HG03135 (cell line): Measurements from ENCODE around the gene MRPS22.

Experiments
- ATAC-seq: cut with Tn5 transposase; IDR thresholded peaks from one replicate; pipeline ENCODE4 v1.9.1; 2021; ENCODE audit warnings: mild to moderate bottlenecking, moderate library complexity; ENCODE audit not compliant: unreplicated experiment

Gene MRPS22

DNA sequence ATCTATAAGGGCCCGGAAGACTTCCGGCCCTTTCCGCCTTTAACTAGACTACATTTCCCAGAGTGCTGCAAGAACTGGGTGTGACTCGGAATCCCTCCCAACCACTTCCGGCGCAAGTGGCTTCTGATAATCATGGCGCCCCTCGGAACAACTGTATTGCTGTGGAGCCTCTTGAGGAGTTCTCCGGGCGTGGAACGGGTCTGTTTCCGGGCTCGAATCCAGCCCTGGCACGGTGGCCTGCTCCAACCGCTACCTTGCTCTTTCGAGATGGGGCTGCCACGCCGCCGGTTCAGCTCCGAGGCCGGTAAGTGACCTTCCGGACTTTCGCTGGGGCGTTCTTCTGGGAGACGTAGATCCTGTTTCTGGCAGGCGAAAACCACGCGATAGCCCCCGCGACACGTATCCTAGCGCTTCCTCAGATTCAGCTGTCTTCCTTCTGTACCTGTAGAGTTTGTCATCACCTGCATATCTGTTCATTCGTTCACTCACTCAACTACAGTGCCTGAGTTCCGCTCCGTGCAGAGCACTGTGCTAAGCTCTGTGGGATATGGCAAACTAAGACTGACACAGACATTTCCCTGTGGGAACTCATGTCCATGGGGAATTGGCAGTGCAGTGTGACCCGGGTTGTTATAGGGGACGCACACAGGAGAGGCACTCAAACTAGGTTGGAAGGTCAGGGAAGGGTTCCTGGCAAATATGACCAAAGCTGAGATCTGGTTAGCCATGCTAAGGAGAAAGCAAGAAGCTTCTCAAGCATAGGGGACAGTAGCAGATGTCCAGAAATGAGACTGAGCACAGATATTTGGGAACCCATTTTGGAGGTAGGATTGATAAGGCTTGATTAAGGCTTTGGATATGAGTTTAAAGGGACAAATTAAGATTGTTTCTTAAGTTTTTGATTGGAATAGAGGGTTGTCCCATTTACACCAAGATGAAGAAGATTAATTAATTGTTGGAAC, at the start of gene MRPS22:
MRPS22 (plus strand) TSS at position 126 of the 962 bp plus-strand sequence; CDS start at position 133, 7 bp downstream.
- peak; percentile 99 for ATAC-seq

DNA sequence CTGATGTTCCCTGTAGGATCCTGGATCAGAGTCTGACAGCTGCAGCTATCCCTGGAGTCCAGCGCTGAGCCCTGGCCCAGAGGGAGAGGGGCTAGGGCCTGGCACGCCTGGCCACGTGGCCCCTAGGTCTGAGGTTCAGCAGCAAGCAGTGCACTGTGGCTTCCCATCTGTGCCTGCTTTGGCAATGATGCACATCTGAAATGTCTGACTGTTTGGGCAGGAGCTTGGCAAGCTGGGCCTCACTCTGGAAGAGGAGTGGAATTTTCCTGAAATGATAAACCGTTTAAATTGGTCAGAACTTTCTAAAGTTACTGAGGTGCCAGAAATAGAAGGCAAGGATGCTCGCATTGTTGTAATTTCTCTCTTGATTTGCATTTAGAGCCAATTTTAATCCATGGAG, 48.8 kb upstream of the MRPS22 start:
- ATAC-seq, result no peak

DNA sequence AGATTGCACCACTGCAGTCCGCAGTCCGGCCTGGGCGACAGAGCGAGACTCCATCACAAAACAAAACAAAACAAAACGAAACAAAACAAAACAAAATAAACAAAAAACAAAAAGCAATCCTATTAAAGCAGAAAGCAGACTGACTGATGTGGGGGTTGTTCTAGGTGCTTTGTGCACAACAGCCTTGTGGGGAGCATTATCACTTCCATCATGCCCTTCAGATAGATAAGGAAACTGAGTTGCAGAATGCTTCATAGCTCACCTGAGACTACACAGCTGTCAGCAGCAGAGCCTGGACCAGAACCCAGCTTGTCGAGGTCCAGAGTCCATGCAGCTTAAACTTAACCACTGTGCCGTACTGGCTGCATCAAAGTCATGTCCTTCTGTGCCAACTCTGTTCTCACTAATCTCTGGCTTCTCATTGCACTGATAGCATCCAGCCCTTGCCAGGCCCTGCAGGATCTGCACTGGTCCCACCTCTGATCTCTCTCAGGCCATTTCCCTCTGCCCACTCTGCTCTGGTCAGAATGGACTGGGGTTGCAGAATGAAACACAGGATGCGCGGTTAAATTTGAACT, 47.6 kb upstream of the MRPS22 start:
- ATAC-seq, result no peak

DNA sequence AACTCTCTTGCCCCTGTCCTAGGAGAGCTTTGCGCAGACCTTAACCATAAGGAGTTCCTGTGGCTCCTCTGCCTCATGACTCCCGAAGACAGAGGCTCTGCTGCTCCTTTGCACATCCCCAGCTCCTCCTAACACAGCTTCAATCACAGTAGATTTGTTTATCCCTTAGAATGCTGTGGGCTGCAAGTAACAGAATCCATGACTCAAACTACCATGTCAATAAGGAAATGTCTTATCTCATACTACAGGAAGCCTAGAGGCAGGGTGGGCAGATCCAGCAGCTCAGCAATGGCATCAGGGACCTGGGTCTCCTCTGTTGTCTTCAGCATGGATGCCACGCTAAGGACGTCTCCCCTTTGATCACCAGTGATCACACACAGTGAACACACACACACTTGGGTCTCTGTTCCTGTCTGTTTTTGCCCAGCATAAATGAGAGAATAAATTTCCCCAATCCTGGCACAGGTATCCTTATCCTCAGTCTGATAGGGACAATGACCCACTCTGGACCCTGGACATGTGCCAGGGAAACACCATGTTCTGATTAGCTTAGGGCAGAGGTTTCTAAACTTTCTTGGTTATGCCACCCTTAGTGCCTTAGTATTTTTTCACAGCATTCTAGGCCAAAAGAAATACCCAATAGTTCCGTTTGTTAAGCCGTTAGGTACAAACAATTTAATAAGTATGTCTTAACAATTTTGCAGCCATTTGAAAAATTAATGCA, 46.1 kb upstream of the MRPS22 start:
- no peak for ATAC-seq

DNA sequence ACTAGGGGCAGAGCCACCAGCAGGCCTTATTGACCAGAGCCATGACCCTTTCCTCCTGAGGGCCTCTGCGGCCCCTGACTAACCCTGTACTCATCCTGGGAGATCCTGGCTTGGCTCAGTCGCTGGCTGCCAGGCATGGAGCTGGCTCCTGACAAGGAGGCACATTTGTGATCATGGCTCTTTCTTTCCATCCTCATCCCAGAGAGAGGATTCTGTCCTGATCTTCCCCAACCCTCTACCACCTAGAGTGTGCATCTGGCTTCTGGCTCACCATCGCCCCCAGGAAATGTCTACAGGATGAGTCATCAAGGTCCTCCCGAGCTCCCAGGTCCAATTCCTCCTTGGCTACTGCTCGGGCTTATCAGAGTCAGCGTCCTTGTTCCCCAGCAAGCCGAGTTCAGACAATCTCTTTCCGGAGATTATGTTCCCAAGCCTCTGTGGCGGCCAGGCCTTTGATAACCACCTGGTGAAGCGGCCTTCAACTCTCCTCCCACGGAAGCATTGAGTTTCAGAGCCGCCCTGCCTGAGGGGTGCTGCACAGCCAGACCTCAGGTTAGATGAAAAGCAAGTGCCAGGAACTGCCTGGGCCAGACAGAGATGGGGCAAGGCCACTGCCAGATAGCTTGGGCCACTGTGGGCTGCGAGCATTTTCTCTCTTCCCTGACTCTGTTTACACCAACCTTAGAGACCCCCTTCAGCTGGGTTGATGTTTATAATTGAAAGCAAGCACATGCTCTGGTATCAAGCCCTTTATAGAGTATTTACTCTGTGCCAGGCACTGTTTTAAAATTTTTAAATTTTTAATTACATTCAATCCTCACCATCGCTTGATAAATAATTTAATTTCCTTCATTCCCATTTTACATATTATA, 44.3 kb upstream of the MRPS22 start:
- ATAC-seq, result no peak

DNA sequence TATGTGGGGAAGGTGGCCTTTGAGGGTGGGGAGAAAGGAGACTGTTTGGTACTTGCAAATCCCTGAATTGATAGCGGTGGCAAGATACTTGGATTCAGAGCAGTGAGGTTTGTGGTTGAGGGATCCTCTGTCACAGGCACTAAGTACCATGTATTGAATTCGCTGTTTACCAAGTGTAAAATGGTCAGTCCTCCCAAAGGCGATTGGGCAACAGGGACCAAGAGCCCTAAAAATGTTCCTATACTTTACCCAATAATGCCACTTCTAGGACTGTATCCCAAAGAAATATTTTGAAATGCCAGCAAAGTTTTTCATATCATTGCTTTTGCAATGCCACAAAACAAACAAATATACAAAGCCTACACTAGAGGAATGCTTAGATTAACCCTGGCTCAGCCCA, 43.4 kb upstream of the MRPS22 start:
- ATAC-seq, result no peak

DNA sequence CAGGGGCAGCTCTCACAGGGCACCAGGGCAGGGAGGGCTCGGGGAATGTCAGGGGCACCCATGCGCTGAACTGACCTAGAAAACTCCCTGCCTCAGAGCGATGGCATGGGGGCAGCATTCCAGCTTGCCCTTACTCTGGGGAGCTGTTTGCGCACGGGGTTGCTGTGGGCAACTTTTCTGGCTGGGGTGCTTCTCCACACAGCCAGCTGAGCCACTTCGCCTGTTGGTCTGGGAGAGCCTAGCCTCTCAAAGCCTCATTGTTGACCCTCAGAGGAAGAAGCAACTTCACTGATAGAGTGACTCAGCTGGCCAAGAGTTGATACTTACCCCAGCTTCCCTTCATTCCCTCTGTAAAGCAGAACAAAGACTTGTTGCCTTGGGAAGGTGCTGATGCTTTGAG, 42.6 kb upstream of the MRPS22 start:
- ATAC-seq, result no peak

DNA sequence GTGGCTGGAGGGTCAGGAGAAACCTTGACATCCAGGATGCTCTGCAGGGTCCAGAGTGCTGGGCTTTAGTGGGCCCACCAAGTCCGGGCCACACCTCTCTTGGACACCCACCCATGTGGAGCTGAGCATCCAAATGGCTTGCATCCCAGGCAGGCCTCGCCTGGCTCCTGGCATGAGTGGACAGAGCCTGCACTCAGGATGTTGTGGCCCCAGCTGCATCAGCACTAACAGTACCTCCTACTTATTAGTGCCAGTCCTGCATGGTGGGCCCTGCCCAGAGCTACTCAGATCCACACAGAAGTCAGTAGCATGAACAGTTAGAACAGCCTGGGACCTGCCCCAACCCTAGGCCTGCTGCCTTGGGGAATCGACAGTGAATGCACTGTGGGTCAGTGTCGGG, 42.2 kb upstream of the MRPS22 start:
- no peak for ATAC-seq

DNA sequence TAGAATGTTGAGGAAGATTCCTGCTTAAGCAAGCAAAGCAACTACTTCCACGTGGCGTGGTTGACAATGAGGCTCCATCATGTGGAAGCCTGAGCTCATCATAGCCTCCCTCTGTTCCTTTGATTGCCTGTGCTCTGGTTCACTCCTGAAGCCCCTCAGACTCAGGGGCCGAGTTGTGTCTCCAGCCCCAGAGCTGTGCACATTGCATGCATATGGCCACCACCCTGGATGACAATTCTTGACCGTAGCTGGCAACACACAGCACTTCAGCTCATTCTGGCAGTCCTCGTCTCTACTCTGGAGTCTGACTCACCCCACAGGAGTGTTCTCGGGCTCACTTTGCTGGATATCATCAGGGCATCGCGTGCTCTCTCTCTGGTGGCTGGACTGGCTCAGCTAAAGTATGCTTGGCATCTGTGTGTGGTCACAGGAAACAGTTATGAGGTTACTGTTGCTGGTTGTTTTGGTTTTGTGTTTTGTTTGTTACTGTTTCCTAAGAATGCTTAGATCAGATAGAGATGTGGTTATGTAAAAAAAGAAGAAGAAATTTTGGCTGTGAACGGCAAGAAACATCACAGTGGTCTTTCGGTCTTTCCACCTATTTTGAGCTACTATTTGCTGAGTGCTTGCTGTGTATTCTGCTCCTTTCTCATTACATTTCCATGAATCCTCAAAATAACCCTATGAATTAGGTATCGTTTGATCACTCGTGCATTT, 41.6 kb upstream of the MRPS22 start:
- ATAC-seq, result no peak

DNA sequence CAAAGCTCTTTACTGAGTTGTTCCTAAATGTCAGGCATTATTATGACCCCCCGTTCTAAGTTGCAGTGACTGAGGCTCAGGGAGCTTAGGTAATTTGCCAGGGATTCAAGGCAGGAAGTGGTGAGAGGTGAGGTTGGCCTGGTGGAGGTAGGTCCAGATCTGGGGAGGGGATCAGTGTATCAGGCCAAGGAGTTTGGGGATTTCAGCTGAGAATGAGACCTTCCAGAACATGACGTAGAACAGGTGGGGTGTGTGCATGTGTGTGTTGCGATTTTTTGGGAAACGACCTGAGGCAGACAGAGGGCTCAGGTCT, 41.1 kb upstream of the MRPS22 start:
- no peak for ATAC-seq

DNA sequence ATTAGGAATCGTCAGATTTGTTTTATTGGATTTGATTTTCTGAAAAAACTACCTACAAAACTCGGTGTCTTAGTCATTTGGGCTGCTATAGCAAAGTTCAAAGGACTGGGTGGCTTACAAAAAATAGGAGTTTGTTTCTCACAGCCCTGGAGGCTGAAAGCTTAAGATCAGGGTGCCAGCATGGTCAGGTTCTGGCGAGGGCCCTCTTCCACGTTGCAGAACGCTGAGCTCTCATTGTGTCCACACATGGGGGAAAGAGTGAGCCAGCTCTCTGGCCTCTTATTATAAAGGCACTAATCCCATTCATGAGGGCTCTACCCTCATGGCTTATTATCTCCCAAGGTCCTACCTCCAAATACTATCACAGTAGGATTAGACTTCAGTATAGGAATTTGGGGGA, 40.6 kb upstream of the MRPS22 start:
- no peak for ATAC-seq

DNA sequence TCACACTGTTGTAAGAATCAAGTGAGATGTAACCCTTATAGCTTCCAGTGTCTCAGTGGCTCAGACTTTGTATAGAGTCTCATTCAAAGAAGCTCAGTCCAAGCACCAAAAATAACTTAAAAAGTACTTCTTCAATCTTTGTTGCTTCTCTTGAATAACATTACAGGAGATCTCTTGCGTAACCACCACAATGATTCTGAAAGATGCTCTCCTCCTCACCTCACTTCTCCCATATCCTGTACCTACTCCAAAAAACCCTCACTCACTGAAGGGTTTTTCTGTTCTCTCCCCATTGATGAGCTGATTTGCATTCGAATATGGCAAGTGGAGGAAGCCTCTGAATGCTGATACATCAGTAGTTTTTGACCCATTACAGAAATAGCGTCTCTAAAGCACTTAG, 39.4 kb upstream of the MRPS22 start:
- ATAC-seq, result no peak

DNA sequence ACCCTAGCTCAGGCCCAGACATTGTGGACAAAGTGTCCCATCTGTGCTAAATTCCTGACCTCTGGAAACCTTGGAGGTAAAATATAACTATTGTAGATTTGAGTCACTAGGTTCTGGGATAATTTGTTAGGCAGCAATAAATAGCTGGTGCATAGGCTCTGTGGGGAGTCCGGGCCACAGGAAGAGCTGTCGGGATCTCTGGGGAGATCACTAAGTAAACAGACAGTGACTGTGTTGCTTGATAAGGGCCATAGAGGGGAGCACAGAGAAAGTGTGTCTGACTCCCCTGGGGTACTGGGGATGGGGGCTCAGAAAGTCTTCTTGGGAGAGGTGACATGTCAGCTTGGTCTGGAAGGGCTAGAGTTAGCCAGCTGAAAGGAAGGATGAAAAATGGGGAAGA, 37.7 kb upstream of the MRPS22 start:
- no peak for ATAC-seq

DNA sequence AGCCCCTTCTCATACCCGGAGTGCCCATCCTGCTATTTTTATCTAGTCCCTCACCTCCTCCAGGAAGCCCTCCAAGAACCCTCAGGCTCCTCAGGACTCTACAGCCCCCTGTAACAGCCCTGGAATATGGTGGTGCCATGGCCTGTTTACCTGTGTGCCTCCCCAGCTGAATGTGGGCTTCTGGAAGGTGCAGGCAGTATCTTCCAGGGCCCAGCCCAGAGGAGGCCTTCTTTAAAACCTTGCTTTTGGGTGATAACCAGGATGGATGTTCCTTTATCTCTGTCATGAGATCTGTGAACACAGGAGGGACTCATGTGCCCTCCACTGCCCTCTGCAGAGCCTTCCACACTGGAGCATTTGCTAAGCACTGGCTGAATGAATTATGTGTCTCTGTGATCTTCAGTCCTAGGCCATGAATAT, 36.7 kb upstream of the MRPS22 start:
- ATAC-seq, result no peak

DNA sequence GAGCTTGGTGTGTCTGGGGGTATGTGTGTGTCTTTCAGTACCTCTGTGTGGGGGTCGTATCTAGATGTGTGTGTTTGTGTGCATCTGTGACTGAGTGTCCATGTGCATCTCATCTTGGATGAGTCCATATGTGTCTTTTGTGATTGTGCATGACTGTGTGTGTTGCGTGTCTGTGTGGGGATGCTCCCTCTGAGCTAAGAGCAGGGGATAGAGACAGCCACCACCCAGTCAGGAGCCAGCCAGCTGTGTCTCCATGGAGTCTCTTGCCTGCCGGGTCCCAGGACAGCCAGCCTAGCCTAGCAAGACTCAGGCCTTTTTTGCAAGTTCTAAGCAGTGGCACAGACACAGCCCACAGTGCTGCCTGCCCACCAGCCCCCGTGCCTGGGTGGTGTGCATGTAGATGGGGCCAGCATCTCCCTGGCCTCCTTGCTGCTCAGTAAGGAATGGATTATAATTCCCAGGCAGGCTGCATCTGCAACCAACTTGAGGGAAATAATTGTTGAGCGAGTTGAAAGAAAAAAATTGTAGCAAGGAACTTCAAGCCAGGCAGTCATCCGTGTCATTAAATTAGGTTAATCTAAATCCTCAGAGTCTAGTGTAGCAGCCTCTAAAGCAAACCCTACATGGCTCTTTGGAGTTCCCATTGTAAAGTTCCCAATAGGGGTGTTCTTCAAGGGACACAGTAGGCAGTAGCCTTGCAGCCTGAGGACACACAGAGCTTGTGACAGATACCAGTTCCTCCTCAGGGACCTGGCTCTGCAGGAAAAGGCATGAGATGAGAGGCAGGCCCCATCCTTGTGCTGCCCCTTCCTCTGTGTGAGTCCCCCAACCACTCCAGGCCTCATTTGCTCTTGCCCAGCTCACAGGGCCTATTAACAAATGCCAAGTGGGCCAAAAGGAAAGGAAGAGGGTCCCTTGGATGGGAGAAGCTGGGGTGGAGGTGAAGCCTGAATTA, 35.9 kb upstream of the MRPS22 start:
- ATAC-seq, result no peak

DNA sequence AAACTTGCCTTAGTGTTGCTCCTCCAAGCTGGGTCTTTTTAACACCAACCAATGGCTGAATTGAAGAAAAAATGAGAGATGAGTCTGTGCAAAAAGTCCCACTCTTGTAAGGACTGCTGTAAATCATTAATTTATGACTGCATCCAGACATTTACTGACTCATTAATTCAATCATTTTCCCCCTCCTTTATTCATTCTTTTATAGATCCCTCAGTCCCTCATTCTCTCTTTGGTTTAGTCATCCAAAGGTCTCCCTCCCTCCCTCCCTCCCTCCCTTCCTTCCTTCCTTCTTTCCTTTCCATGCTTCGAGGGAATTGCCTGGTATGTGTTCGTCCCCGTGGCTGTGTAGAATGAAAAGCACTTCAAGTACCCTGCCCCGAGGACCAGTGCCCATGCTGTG, 35.3 kb upstream of the MRPS22 start:
- no peak for ATAC-seq

DNA sequence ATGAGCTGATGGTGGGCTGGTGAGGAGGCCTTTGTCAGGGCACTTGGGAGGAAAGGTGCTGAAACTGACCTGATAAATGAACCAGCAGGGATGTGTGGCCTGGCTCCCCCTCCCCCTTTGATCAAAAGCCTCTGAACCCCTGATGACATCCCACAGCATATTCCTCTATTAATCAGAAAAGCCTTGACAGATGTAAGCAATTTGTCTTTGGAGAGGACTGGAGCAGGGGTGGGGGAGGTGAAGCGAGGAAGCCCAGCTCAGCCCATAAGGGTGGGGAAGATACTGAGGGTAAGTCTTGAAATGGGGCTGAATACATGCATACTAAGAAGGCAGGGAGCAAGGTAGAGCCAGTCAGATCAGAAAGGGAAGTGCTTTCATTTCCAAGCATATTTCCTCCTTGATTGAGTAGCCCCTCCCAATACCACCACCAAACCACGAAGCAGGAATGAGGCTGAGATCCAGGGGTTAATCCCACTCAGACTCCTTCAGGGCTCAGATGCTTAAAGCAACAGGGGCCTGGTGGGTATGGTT, 34.7 kb upstream of the MRPS22 start:
- no peak for ATAC-seq

DNA sequence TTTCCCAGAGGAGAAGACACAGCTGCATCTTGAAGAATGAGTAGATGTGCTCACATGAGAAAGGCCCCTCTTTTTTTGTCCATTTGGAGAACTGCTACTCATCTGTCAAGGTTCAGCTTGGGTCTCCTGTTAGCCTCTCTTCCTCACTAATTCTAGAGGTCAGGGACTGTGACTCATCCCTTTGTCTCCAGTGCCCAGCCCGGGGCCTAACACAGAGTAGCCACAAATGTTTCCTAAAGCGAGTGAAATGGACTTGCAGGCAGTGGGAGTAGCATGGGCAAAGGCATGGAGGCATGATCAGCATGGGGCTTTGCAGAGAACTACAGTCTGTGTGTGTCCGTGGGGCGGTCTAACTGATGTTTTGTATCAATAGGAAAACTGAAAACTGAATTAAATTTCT, 33.9 kb upstream of the MRPS22 start:
- ATAC-seq, result no peak

DNA sequence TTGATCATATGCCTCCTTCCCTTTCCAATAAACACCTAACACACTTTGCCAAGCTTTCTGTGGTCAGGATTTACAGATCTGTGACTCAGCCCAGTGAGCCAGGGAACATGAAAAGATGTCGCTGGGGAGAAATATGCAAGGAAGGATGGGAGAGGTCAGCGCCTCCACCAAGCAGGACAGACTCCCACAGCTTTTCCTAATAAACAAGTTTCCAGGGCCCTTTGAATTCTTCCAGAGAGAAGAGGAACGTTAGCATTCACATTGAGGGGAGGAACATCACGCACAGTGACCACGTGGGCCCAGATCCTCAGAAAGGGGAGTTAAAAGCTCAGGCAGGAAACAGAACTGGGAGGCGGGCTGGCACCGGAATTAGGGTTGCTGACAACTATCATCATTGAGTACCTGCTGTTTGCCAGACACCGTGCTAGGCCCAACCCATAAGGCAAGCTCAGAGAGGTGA, 33.3 kb upstream of the MRPS22 start:
- no peak for ATAC-seq
